K562 treated with DMSO at 1 percent for 4 hours (cell line): ENCODE data around the gene ANP32A. TPM values are rescaled to one million over a fixed set of nuclear protein-coding genes. Genes with fewer than 3 reads are reported as not detected.

Experiments
- total RNA-seq: library from RNA; unstranded; fragments of 300-600 nt; gene quantifications from 2 replicates; pipeline ENCODE4 v1.2.3, GENCODE V29; 2022; ENCODE audit not compliant: insufficient read depth

The ANP32A gene
- total RNA-seq = 139 and 144 TPM in 2 replicates

GRCh38 chr15:68820295-68821189 lies at the start of gene ANP32A:
Gene ANP32A, minus strand, starts transcription at chr15:68820895. Its CDS starts 144 bp downstream, at chr15:68820751.

Other genes starting within 250 kb of the ANP32A start
- gene CORO2B, start 241.9 kb downstream of the ANP32A start, total RNA-seq = not detected in 2 replicates
- not detected in 2 replicates for gene SPESP1, start 109.6 kb upstream of the ANP32A start, total RNA-seq
- not detected in 2 replicates for gene NOX5, start 193.8 kb upstream of the ANP32A start, total RNA-seq